GM13976 (cell line): Measurements from ENCODE around the gene ENDOD1.

Experiments
- DNase-seq: peaks from one replicate; pipeline ENCODE4 v3.0.0; 2012; ENCODE audit warnings: low spot score
- in situ Hi-C: fragments of 300-500 bp; cut with MboI; formaldehyde crosslinking; loops from one replicate; pipeline ENCODE4 v1.12.0; 2022; ENCODE audit warnings: low sequenced_read_pairs, mixed read lengths, inconsistent platforms; ENCODE audit not compliant: unreplicated experiment
- TF ChIP-seq, protein P1 (sequence below): IDR thresholded peaks from 2 replicates; pipeline ENCODE4 v1.5.1; 2012; ENCODE audit warnings: borderline replicate concordance, mild to moderate bottlenecking; ENCODE audit not compliant: insufficient read depth; ENCODE audit errors: extremely low read depth, missing control alignments, control extremely low read depth

The ENDOD1 gene

GRCh38 chr11:95115597-95115996, 26.0 kb downstream of the ENDOD1 start:
- TF ChIP-seq, protein P1, sequence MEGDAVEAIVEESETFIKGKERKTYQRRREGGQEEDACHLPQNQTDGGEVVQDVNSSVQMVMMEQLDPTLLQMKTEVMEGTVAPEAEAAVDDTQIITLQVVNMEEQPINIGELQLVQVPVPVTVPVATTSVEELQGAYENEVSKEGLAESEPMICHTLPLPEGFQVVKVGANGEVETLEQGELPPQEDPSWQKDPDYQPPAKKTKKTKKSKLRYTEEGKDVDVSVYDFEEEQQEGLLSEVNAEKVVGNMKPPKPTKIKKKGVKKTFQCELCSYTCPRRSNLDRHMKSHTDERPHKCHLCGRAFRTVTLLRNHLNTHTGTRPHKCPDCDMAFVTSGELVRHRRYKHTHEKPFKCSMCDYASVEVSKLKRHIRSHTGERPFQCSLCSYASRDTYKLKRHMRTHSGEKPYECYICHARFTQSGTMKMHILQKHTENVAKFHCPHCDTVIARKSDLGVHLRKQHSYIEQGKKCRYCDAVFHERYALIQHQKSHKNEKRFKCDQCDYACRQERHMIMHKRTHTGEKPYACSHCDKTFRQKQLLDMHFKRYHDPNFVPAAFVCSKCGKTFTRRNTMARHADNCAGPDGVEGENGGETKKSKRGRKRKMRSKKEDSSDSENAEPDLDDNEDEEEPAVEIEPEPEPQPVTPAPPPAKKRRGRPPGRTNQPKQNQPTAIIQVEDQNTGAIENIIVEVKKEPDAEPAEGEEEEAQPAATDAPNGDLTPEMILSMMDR = no peak
- no peak for DNase-seq
- in situ Hi-C loops = no loop called here

GRCh38 chr11:95119361-95120060, 29.9 kb downstream of the ENDOD1 start:
- no peak for DNase-seq
- TF ChIP-seq, protein P1 = no peak
- in situ Hi-C loops = no loop called here

DNA sequence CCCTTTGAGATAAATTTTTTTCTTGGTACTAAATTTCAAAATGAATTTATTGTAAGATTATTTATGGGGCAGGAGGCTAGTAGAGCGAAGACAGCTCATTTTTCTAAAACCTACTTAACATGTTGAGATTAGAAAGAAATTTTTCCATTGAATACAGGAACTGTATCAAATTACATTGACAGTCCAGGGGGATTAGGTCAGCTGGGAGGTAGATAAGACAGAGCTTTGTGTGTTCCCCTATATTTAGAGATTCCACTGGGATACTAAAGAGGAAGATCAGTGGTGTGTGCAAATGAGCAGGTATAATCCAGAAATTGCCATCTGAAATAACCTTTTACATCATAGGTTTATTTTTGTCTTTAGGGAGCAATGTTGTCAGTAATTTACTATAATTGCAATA, 32.1 kb downstream of the ENDOD1 start:
- TF ChIP-seq, protein P1 = no peak
- in situ Hi-C loops = no loop called here
- DNase-seq = no peak

GRCh38 chr11:95123556-95123955, 33.9 kb downstream of the ENDOD1 start:
- TF ChIP-seq, protein P1 = no peak
- in situ Hi-C loops = no loop called here
- no peak for DNase-seq

GRCh38 chr11:95128602-95129001, 39.0 kb downstream of the ENDOD1 start:
- no peak for DNase-seq
- TF ChIP-seq, protein P1 = no peak
- in situ Hi-C loops = no loop called here

DNA sequence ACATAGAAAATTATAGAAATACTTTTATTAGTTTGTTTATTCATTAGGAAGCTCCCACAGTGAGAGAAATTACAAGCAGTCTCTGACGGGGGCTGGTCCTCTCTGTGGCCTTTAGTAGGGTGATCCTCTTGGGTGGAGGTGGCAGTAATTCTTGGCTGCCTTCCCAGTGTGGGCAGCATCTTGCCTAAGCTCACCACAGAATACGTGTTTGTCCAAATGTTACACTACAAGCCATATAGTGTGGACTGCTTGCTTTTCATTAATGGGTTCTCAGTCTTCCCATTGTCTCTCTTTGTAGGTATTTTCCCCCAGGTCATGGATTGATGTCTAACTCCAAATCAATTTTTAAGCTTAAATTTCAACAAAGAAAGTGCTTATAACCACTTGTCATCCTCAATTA, 43.3 kb downstream of the ENDOD1 start:
- in situ Hi-C loops = loop anchor here (10.0 kb wide), 1 partner anchor 58 kb away; no protein-coding TSS in a partner anchor
- TF ChIP-seq, protein P1 = no peak
- DNase-seq = no peak
